HG03378 (cell line): Measurements from ENCODE around the gene RNF130.
"Not testable (repeated sequence)": the region's sequence is repeated elsewhere in the genome, so short reads cannot be mapped to it uniquely, and the experiment has no call there.

ENCODE experiments used
- ATAC-seq: cut with Tn5 transposase; IDR thresholded peaks from one replicate; pipeline ENCODE4 v1.9.1; 2021; ENCODE audit warnings: mild to moderate bottlenecking, moderate library complexity; ENCODE audit not compliant: unreplicated experiment

The RNF130 gene

GRCh38 chr5:180103487-180104167, 32.1 kb upstream of the RNF130 start:
- no peak for ATAC-seq

DNA sequence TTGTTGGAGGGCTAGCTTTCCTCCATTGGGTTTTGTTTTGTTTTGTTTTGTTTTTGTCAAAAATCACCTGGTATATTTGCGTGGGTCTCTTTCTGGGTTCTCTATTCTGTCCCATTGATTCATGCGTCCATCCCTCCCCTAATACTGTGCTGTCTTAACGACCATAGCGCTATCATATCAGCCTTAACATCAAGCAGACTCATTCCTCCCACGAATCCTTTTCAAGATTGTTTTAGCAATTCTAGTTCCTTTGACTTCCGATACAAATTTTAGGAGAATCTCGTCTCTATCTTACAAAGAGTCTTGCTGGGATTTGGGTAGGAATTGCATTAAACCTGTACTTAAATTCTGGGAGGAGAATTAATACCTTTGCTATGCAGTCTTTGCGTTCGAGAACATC, 31.1 kb upstream of the RNF130 start:
- no peak for ATAC-seq

DNA sequence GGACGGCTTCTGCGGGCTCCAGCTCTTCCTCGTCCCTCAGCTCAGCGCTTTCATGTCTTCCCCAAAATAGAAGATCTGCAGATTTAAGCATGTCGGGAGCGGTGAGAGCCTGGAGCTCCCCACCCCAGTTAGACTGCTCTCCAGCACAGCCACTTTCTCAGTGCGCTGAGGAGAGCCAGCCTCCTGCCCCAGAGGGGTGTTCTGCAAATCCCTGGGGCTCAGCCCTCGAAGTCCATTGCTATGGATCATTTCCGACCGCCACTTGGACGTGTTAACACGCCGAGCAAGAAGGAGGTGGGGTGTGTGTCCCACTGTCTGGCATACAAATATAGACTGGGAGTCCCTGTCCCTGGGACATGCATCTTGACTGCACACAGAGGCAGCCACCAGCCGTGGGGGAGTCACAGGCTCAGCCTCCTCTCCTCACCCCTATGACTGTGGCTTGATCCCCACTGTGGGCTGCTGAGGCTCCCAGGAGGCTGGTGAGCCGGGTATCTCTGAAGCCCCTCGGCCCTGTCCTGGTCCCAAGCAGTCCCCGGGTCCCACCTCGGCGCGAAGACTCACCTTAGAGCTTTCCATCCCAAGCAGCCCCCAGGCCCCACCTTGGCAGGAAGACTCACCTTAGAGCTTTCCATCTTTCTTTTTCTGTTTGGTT, 30.0 kb upstream of the RNF130 start:
- no peak for ATAC-seq

DNA sequence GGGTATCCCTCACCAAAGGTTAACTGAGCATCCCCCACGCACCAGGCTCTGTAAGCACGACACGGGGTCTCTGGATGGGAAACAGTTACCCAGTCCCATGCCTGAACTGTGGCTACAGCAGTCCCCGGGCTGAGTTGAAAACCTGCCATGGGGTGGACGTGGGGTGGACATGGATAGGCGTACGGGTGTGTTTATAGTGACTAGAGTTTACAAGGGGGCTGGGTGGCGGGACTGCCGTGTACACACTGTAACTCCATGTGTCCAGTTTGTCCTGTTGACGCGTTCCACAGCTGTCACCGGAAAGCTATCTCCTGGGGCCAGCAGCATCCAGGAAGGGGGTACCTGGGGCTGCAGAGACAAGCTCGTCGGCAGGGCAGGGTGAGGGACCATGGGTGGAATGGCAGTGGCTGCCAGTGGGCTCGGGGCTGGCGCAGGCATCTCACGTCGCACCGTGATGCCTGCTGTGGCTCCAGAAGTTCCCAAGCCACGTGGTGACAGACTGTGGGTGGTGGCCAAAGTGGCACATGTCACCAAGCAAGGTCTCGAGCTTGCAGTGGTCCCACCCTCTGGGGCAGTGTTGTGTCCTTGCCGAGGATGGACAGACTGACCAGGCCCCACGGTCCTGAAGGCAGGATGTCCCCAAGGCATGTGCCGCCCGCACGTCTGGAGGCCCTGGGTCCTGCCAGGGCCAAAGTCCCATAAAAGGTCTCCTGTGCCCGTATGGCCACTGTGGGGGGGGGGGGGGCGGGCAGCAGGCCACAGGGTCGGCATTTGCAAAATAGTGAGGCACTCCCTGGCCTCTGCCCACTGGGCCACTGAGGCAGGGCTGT, 29.3 kb upstream of the RNF130 start:
- ATAC-seq, result no peak

- ATAC-seq, result no peak
These were observed 28.4 kb upstream of the RNF130 start for GRCh38 chr5:180099733-180100611.

- ATAC-seq, result no peak
These were observed 27.6 kb upstream of the RNF130 start for GRCh38 chr5:180098991-180099732.

DNA sequence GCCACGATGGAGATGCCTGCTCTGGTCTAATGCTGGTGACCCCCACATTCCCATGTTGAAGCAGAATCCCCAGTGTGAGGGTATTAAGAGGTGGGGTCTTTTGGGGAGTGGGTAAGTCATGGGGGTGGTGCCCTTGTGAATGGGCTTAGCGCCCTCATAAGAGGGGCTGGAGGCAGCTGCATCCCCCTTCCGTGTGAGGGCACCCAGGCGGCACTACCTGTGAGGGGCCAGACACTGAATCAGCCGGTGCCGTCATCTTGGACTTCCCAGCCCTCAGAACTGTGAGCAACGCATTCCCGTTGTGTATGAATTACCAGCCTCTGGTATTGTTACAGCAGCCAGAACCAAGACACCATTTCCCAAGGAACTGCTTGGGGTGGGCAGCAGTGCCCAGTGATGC, 27.0 kb upstream of the RNF130 start:
- no peak for ATAC-seq

- no peak for ATAC-seq
These were observed 26.4 kb upstream of the RNF130 start for GRCh38 chr5:180097926-180098325.

DNA sequence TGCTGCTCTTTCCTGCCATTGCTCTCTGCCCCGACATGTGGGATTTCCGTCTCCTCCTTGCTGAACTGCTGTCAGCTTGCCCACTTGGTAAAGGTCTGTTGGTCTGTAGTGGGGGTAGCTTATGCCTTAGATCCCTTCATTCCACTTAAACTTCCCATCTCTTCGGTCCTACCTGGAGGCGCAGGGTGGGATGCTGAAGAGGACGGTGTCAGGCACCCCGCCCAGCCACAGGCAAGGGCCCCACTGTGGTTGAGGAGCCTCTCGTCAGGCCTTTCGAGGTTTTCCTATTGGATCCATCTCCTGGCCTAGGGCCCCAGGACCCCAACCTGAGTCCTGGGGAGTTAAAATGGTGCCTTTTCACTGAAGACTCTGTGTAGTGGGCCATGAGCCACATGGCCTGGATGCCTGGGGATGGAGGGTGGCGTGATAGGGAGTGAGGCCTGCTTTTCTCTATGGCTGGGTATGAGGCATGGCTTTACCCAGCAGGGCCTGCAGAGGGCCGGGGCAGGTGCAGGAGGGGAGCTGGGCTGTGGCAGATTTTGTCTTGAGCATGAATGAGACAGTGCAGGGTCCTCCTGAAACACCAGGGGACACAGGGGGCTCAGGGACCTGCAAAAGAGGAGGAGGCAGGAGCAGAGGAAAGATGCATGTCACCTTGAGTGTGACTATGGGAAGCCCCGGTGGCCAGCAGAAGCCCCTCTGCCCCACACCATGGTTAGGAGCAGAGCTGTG, 25.8 kb upstream of the RNF130 start:
- ATAC-seq, result no peak

- no peak for ATAC-seq
These were observed 25.1 kb upstream of the RNF130 start for GRCh38 chr5:180096616-180097015.

- ATAC-seq, result no peak
These were observed 24.0 kb upstream of the RNF130 start for GRCh38 chr5:180095545-180095944.

DNA sequence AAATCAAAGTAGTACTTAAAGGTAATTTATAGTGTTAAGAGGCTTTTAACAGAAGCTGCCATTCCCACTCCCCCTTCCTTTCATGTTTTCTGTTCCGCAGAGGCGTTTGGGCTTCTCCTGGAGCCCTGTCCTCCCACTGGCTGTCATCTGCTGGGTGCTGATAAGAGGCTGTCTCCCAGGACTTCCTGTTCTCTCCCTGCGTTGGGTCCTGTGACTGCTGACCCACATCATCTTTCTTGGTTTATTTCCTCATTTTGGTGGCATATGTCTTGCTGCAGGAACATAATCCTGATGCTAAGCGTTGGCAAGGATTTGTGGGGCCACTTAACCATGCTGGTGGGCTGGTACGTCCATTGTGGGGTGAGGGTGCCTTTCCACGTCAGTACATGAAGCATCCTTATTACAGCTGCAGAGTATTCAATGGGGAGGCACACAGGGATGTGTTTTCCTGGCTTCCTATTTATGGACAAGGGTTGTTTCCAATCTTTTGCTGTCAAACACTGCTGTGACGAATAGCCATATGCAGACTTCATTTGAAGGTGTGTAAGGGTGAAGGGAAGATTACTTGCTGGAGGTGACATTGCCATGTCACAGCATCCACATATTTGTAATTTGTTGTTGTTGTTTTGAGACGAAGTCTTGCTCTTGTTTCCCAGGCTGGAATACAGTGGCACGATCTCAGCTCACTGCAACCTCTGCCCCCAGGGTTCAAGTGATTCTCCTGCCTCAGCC, 22.3 kb upstream of the RNF130 start:
- no peak for ATAC-seq

GRCh38 chr5:180093241-180093640, 21.7 kb upstream of the RNF130 start:
- ATAC-seq, result no peak

- ATAC-seq, result no peak
These were observed 19.4 kb upstream of the RNF130 start for GRCh38 chr5:180090769-180091546.

GRCh38 chr5:180090098-180090768, 18.7 kb upstream of the RNF130 start:
- no peak for ATAC-seq

DNA sequence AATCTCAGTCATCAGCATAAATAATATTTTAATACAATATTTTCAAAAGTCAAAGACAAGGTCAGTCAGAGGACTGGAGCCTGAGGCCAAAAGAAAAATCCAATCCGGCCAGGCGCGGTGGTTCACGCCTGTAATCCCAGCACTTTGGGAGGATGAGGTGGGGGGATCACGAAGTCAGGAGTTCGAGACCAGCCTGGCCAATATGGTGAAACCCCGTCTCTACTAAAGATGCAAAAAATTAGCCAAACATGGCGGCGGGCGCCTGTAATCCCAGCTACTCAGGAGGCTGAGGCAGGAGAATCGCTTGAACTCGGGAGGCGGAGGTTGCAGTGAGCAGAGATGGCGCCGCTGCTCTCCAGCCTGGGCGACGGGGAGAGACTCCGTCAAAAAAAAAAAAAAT, 18.1 kb upstream of the RNF130 start:
- ATAC-seq, result not testable (repeated sequence)

DNA sequence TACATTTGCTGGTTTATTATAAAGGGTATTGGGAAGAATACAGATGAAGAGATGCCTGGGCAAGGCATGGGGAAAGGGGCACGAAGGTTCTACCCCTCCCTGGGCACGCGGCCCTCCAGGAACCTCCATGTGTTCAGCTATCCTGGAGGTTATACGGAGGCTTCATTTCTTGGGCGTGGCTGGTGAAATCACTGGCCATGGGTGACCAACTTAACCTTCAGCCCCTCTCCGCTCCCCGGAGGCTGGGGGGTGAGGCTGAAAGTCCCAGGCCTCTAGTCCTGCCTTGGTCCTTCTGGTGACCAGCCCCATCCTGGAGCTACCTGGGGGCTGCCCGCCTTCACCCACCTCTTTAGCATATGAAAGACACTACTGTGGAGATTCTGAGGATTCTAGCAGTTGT, 17.0 kb upstream of the RNF130 start:
- no peak for ATAC-seq
